K562 (cell line): ENCODE data around the gene SLBP. TPM values are rescaled to one million over a fixed set of nuclear protein-coding genes. Genes with fewer than 3 reads are reported as not detected.

Experiments
- BRF2 ChIP-seq: IDR thresholded peaks from 3 replicates; pipeline ENCODE4 v1.6.1; 2011; ENCODE audit warnings: borderline replicate concordance, mild to moderate bottlenecking; ENCODE audit not compliant: insufficient read length, insufficient read depth
- CBFA2T2 ChIP-seq: fragments of 450-650 bp; conservative IDR thresholded peaks from 2 replicates; pipeline ENCODE4 v1.6.1; 2017; ENCODE audit warnings: mild to moderate bottlenecking
- DIDO1 ChIP-seq: fragments of 450-650 bp; IDR thresholded peaks from 2 replicates; pipeline ENCODE4 v1.6.1; 2016; ENCODE audit warnings: low read depth, missing biosample characterization, missing genetic modification characterization
- DPF2 ChIP-seq: fragments of 450-650 bp; IDR thresholded peaks from 2 replicates; pipeline ENCODE4 v1.6.1; 2016
- GTF2E2 ChIP-seq: fragments of 200-800 bp; sonication (Bioruptor generic); IDR thresholded peaks from 2 replicates; pipeline ENCODE4 v1.6.1; 2016; ENCODE audit warnings: missing genetic modification characterization, missing compliant biosample characterization
- HCFC1 ChIP-seq: IDR thresholded peaks from 2 replicates; pipeline ENCODE4 v1.6.1; 2012; ENCODE audit warnings: low read depth, low read length, improper control_type of control experiment
- L3MBTL2 ChIP-seq: fragments of 450-650 bp; IDR thresholded peaks from 2 replicates; pipeline ENCODE4 v1.6.1; 2016; ENCODE audit warnings: mild to moderate bottlenecking, moderate library complexity
- NFRKB ChIP-seq: fragments of 450-650 bp; IDR thresholded peaks from 2 replicates; pipeline ENCODE4 v1.6.1; 2016; ENCODE audit warnings: low read depth
- NR0B1 ChIP-seq: fragments of 450-650 bp; IDR thresholded peaks from one replicate; pipeline ENCODE4 v1.6.1; 2018; ENCODE audit warnings: mild to moderate bottlenecking, moderate library complexity; ENCODE audit not compliant: partially characterized antibody
- RAD51 ChIP-seq: fragments of 450-650 bp; IDR thresholded peaks from 2 replicates; pipeline ENCODE4 v1.7.1; 2016; ENCODE audit warnings: low read depth, mild to moderate bottlenecking, borderline replicate concordance
- REST ChIP-seq, 2 experiments: fragments of 450-650 bp; formaldehyde crosslinking in 1 of 2; IDR thresholded peaks; 2 replicates each; pipeline versions ENCODE4 v1.4.0 to v1.6.1; 2014 to 2020; ENCODE audit warnings: mild to moderate bottlenecking in 2 of 2, borderline replicate concordance in 1 of 2, low read depth in 1 of 2
- USF2 ChIP-seq: sonication (generic); formaldehyde crosslinking; IDR thresholded peaks from 2 replicates; pipeline ENCODE4 v1.5.0; 2020; ENCODE audit warnings: missing genetic modification reagents
- YBX1 ChIP-seq: fragments of 450-650 bp; IDR thresholded peaks from 2 replicates; pipeline ENCODE4 v1.7.1; 2016; ENCODE audit warnings: mild to moderate bottlenecking
- ZKSCAN1 ChIP-seq: fragments of 150-350 bp; IDR thresholded peaks from 2 replicates; pipeline ENCODE4 v1.6.1; 2016; ENCODE audit warnings: low read depth, low read length
- ZNF184 ChIP-seq: sonication (generic); formaldehyde crosslinking; IDR thresholded peaks from 2 replicates; pipeline ENCODE4 v1.5.0; 2020; ENCODE audit warnings: missing genetic modification reagents
- ZNF239 ChIP-seq: fragments of 250-450 bp; sonication (Bioruptor Pico); IDR thresholded peaks from 2 replicates; pipeline ENCODE4 v1.4.0; 2020; ENCODE audit warnings: mild to moderate bottlenecking
- ZNF316 ChIP-seq: fragments of 450-650 bp; IDR thresholded peaks from 2 replicates; pipeline ENCODE4 v1.6.1; 2016
- ZNF589 ChIP-seq: fragments of 200-800 bp; sonication (Bioruptor generic); IDR thresholded peaks from 2 replicates; pipeline ENCODE4 v1.6.1; 2016; ENCODE audit warnings: low read depth, missing genetic modification characterization, missing compliant biosample characterization
- polyA plus RNA-seq, 8 experiments: library from polyadenylated mRNA; depleted of rRNA in 4 of 8; stranded (reverse) in 5 of 8; unstranded in 3 of 8; fragments of >200 nt; fragmentation: Nextera tagmentation in 2 of 8; fragmentation: Illumina TruSeq in 1 of 8; extraction: Ambion mirVana in 2 of 8; extraction: Trizol in 1 of 8; gene quantifications; 2 replicates each; pipeline versions ENCODE4 v1.2.1 to v1.2.3, GENCODE V29; 2011 to 2014; ENCODE audit warnings: inconsistent platforms in 1 of 8, missing spikeins in 1 of 8
- total RNA-seq, 7 experiments: library from RNA; depleted of rRNA in 6 of 7; stranded (reverse); fragments of >200 nt in 6 of 7; fragmentation: Illumina TruSeq in 2 of 7; extraction: Trizol in 2 of 7; gene quantifications; 2 replicates each; pipeline versions ENCODE4 v1.2.1 to v1.2.3, GENCODE V29; 2011 to 2021; ENCODE audit warnings: low replicate concordance in 1 of 7

SLBP gene
- total and polyA plus RNA-seq, 9 of the 15 experiments (the other 6 are each of a cell fraction or from before 2014, with no cell fraction given), result 49.4 to 221 (median 162) TPM

GRCh38 chr4:1711571-1712215, 426 bp downstream of the SLBP start (continued):
- TF ChIP-seq REST (IDR thresholded peaks at IDR 0.05; ENCODE audit: borderline replicate concordance) (peak; percentile 86), REST (CRISPR knock-in tag; IDR thresholded peaks at IDR 0.05; ENCODE audit: low read depth) (no peak), DIDO1 (tag) (no peak), NR0B1 (no peak), ZNF316 (no peak), CBFA2T2 (no peak), NFRKB (no peak), ZNF239 (no peak), L3MBTL2 (no peak), RAD51 (no peak), ZNF589 (CRISPR knock-in tag) (no peak), GTF2E2 (no peak; the same call in 1 of the 2 replicates), DPF2 (no peak), YBX1 (no peak), ZNF184 (CRISPR knock-in tag) (no peak), ZKSCAN1 (no peak), BRF2 (no peak), HCFC1 (no peak), USF2 (CRISPR knock-in tag) (no peak; the same call in 1 of the 2 replicates)
